Stimulated activated CD4-positive, alpha-beta T cell treated with anti-CD3 and anti-CD28 coated beads, Interleukin-15, amount 100 ng/mL, for 1 hour (primary cell): ENCODE measurements around the gene TRIML2.

Source experiments
- DNase-seq, 2 donors: peaks; one replicate each; pipeline ENCODE4 v3.0.0-alpha.2; 2020; ENCODE audit warnings: low read depth in 1 of 2, low spot score in 1 of 2

TRIML2 gene, protein sequence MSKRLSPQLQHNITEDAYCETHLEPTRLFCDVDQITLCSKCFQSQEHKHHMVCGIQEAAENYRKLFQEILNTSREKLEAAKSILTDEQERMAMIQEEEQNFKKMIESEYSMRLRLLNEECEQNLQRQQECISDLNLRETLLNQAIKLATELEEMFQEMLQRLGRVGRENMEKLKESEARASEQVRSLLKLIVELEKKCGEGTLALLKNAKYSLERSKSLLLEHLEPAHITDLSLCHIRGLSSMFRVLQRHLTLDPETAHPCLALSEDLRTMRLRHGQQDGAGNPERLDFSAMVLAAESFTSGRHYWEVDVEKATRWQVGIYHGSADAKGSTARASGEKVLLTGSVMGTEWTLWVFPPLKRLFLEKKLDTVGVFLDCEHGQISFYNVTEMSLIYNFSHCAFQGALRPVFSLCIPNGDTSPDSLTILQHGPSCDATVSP

DNA sequence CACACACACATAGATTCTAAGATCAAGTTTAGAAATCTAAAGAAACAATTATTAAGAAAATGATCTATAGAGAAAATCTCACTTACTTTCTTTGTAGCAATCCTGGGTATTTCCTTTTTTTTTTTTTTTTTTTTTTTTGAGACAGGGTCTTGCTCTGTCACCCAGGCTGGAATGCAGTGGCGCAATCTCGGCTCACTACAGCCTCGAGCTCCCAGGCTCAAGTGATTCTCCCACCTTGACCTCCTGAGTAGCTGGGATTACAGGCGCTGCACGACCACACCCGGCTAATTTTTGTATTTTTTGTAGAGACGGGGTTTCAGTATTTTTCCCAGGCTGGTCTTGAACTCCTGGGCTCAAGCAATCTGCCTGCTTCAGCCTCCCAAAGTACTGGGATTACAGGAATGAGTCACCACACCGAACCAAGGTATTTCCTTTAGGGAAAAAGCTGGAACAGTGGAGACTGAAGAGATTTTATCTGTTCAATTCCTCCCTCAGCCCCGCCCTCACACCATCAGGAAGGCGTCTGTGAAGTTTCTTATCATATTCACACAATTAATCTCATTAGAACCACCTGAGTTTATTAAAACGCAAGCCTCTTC lies at the start of gene TRIML2:
TSS of gene TRIML2 (minus strand) at position 447 of the 599 bp plus-strand sequence. CDS start 4,235 bp downstream, outside the sequence.
- DNase-seq = no peak

DNA sequence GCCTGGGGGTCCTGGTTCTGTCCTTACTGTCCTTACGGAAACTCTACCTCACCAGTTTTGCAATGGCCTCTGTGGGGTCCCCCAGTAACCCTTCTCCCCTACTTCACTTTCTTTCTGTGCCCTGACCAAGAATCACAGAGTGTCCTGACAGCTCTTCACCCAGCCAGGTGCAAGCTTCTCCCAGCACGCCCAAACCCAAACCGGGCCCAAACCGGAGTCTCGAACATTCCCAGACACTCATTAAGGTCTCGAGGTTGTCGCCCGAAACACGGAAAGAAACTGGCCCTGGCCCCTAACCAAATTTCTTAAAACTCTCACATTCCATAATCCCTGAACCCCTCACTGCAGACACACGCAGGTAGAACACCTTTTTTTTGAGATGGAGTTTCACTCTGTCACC lies 48.9 kb upstream of the TRIML2 start:
- DNase-seq = no peak

DNA sequence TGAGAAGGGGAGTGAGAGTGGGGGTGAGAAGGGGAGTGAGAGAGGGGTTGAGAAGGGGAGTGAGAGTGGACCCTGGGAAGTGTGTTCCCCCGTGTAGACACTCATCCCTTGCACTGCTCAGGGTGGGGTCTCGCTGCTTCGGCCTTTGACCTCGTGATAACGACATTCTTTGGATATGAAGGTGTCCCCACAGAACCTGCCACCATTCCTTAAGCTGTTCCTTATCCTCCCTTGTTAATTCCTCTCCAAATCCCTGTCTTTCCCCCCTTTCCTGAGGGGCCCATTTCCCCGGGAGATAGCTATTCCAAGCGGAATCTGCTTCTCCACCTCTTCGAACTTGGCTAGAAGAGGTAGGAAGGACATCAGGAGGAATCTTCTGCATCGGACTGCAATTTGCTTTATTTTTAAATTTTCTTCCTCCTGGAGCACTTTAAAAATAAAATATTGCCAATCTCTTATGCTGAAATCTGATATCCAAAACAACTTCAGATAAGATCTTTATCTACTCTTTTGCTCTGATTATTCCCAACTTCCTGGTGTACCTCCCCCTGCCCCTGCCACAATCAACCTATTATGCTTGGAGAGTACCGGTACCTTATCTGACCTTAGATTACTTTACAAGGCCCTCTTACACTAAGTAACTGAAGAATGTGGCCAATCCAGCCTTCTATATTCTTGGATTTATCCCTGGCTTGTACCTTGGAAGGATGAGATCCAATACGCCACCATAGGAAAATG lies 45.4 kb upstream of the TRIML2 start:
- DNase-seq = no peak

DNA sequence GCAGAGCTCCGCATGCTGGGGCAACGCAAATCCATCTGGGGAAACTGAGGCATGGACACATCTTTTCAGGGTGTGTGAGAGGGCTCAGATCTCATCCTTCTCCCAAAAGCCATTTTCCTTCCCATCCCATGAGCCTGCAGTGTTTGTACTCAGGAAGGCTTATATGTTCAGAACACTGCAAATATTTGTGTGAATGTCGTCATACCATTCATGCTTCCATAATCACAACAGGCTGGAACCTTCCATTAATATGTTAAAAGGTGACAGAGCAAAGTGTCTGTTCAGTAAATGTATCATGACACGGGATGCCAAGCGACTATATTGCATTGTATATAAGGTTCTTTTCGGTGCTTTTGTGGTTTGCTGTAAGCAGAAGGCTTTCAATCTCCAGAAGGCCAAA lies 38.4 kb upstream of the TRIML2 start:
- DNase-seq = no peak

DNA sequence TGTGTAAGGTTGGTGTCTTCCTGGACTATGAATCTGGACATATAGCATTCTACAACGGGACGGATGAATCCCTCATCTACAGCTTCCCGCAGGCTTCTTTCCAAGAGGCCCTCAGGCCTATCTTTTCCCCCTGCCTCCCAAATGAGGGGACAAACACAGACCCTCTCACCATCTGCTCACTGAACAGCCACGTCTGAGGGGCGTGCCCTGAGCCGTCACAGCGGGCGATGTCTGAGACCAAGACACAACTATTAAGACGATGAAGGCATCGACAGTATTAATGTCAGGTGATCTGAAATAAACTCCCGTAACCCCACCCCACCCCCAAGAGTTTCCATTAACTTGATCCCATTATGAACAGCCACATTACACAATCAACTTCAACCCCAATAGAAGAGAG lies 37.8 kb upstream of the TRIML2 start:
- no peak for DNase-seq

DNA sequence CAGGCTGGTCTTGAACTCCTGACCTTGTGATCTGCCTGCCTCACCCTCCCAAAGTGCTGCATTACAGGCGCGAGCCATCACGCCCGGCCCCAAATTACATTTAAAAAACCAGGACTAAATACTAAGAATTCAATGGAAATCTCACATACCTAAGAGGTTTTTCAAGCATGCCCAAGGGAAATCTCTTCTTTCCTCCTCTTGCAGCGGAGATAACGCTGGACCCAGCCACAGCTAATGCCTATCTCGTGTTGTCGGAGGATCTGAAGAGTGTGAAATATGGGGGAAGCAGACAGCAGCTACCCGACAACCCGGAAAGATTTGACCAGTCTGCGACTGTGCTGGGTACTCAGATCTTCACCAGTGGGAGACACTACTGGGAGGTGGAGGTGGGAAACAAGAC lies 37.2 kb upstream of the TRIML2 start:
- DNase-seq = no peak

DNA sequence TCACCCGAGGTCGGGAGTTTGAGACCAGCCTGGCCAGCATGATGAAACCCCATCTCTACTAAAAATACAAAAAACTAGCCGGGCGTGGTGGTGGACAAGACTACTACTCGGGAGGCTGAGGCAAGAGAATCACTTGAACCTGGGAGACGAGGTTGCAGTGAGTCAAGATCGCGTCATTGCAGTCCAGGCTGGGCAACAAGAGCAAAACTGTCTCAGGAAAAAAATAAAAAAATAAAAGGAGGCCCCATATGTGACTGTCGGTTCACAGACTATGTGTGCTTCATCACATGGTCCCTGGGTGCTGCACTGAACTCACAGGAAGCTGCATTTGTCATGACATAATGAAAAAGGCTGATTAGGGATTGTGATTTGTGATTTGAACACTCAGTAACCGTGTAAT lies 36.2 kb upstream of the TRIML2 start:
- DNase-seq = no peak

DNA sequence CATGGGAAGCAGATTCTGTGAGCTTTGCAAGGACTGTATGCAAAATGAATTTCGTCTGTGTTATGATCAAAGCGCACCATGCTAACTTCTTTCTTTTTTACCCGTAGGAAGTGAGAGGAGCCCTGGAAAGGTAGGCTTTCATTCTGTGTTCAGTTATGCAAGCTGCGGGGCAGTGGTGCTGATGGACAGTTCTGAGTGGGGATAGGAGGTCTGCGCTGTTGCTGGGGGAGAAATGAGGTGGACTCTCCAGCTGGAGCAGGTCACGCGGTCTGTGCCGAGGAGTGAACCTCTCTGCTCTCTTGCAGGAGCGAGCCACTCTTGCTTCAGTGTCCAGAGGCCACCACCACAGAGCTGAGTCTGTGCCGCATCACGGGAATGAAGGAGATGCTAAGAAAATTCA lies 34.3 kb upstream of the TRIML2 start:
- no peak for DNase-seq

DNA sequence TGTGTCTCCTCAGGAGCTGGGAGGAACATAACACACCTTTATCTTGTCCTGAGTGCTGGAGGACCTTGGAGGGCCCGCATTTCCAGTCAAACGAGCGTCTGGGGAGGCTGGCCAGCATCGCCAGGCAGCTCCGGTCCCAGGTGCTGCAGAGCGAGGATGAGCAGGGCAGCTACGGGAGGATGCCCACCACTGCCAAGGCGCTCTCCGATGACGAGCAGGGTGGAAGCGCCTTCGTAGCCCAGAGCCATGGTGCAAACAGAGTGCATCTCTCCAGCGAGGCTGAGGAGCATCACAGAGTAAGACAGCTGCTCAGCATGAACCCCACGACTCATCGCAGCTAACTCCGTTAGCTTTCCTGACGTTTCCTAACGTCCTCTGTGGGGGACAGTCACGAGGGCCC lies 30.3 kb upstream of the TRIML2 start:
- no peak for DNase-seq

DNA sequence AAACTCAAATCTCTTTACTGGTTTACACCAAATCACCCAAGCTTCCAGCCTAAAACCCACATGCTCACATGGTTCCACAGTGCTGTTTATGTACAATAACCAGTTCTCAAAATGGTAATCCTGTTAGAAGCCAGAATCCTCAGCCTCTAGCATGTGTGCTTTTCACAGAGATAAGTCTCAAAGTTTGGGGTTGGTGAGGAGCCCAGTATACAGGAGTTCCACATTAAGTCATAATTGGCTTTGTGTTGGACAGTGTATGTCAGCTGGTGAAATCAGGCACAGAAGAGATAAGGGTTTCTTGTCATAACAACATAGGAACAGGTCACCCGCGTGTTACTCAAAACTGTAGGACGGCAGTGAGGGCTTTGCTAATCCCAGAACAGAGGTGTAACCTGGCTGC lies 29.7 kb upstream of the TRIML2 start, which contains the start of gene TRIML1:
TSS of gene TRIML1 (plus strand) at position 301 of the 400 bp plus-strand sequence. CDS start 118 bp downstream, outside the sequence.
- DNase-seq = no peak

DNA sequence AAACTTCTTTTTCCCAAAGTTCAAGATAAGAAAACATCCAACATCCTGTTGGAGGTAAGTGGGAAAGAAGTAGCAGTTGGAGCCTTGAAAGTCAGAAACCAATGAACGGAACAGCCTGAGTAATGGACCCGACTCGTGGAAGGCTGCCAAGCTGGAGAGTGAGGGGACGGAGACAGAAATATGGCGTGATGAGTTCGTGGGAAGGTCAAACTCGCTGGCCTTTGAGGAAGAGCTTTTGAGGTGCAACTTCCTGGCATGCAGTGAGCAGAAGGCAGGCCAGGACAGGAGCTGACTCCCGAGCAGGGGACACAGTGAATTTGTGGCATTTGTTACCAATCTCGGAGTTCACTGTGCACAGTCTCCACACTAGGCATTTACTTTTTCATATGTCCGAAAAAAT lies 28.8 kb upstream of the TRIML2 start:
- no peak for DNase-seq

DNA sequence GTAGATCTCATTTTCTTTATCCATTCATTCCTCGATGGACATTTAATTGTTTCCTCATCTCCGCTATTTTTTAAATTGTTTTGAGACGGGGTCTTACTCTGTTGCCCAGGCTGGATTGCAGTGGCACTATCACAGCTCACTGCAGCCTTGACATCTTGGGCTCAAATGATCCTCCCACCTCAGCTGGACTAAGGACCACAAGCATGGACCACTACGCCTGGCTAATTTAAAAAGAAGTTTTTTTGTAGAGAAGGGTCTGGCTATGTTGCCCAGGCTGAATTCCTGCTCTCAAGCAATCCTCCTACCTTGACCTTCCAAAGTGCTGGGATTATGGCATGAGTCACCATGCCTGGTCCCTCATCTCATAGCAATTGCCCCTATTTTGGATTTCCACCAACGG lies 22.8 kb upstream of the TRIML2 start:
- DNase-seq = no peak

DNA sequence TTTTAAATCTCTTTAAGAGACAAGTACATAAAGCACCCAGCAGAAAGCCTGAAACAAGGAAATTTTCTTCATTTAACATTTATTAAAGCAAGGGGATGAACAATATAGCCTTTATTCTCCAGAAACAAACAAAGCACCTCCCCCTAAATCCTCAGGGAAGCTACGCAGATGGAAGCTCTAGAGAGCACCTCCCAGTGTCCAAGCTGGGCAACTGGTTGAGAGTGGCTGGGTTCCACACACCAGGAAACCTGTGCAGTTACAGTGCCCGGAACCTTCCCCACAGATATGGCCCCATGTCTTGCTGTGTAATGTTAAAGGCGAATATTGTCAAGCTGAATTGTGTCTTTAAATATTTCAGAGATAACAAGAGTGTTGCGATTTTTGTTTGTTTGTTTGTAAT lies 21.0 kb upstream of the TRIML2 start:
- no peak for DNase-seq

DNA sequence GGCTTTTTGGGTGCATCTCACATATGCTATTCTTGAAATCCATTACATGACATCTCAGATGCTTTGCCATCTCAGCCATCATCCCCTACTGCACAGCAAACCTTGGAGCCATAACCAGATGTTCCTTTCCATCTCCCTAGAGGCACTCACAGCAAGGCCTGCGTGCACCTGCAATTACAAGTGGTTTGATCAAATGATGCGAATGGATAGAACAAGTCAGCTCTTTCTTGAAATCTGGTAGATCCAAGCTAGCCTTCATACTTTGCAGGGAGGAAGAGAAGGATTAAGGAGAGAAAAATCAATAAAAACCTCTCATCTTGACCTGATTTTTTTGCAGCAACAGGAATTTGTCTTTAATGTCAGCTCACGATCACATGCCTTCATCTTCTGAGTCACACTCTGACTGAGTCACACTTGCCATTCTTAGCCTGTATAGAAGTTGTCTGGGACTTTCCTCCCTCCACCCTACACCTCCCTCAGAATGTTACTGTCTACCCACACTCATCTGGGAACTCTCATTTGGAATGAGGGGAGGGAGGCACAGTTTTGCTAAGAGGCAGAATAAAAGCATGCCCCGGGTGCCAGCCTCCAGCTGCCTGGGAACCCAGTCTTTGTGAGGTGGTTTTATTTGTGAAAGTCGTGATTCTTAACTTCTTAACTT lies 17.9 kb upstream of the TRIML2 start:
- DNase-seq = no peak

DNA sequence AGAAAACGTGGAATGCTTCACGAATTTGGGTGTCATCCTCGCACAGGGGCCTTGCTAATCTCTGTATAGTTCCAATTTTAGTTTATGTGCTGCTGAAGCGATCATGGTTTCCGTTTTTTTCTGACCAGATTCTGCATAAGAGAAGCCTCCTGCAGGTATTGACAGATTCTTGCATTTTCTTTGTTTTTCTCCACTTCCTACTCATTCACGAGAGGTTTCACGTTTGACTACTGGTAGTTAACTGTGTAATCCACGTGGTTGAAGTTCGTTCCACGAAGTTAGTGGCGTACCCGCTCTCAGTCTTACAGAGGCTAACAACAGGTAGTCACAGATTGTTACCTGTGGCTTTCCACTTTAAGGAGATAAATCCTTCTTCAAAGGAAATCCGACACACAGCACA lies 12.1 kb upstream of the TRIML2 start:
- no peak for DNase-seq

DNA sequence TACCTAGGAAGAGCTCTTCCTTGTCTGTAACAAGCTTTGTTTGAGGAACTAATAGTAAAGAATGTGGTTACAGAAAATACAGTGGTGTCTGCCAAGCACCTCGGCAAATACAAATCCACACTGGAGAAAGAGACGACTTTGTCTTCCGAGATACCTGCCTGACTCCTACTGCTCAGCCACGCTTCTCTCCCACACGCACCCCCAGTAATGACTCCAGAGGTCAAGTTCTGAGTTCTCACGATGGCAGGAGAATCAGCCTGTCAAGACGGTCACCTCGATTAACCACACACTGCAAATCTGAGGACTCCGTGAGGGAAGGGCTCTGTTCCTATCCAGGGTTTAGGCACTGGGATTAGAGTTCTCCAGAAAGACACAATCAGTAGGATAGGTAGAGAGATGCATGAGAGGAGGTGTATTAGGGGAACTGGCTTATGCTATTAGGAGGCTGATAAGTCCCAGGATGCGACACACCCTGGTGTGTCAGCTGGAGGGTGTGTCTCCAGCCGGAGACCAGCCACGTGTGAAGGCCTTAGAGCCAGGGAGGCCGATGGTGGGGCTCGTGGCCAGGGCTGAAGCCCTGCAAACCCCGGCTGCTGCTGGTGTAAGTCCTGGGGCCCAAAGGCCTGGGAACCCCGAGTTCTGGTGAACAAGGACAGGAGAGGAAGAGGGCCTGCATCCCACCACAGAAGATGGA lies 8.4 kb upstream of the TRIML2 start:
- DNase-seq = no peak

DNA sequence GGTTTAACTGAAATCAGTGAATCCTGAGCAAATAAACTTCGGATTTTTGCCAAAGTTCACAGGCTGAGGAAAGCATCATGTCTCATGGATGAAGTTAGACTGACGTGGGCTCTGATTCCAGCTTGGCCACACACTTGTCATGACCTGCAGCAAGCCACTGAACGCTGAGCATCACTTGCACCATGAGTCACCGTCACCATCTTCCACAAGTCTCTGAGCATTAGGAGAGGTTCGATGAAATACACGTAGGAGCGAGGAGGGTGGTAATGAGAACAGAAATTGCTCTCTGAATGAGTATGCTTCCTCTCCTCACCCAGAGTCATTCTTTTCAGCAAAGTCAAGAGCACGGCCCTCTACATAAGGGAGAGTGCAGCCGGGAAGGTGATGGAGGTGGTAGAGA lies 3.8 kb upstream of the TRIML2 start:
- no peak for DNase-seq

DNA sequence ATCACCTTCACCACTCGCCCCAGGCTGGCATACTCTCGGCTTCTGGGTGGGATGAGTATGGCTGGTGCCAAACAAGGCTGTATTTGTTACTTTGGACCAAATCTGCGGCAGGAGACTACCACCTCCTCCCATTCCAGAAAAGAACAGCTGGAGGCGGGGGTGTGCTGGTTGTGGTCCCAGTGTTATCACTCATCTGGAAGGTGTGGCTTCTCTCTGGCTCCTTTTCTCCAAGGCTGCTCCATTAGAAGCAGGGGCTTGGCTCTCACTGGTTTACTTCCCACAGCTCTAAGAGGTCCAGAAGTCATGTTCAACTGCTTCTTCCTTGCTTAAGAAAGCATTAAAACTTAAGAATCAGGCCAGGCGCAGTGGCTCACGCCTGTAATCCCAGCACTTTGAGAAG lies 2.6 kb upstream of the TRIML2 start:
- DNase-seq = no peak

DNA sequence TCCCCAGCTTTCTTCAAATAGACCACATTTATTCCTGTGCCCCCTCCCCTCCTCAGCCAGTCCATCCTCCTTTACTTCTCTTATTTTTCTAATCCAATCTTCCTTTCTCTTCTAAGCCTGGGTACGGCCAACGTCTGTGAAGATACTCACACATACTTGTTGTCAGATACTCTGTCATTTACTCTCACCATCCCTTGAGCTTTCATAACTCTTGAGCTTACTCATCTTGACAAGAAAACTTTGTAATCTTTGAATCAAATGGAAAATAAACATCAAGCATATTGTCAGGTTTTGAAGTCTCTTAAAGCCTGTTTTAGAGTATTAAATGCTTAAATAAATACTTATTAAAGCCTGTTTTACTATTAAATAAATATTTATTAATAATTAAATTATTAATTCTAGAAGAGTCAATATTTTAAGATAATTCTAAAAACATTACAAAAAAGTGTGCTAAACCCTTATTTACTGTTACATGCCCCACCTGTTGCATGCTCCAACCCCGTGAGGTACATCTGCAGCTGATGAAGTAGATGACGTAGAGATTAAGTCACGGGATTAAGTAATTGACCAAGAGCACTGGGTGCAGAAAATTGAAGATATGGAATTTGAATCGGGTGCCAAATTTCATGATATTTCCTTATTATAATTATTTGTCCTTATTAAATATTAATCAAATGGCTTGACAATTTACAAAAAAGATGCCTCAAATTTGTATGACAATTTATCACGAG lies 1.5 kb upstream of the TRIML2 start:
- DNase-seq = no peak

DNA sequence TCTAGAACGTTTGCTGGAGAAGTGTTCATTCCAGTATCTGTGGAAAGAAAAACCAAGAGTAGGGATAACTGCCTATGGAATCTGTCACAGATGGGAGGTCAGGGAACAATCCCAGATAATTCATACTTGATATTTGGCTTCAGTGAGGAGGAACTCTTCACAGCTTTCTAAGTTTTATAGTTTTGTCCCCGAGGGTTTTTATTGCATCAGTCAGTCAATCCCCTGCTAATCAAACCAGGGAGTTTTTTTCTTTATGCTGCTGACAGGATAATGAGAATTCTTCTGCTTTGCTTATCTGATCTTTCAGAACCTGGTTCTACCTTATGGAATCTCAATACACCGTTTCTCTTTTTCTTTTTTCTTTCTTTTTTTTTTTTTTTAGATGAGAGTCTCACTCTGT lies 633 bp upstream of the TRIML2 start:
- no peak for DNase-seq
